HG03060 (cell line): ENCODE measurements around the gene FSTL4.

Experiments used
- ATAC-seq: cut with Tn5 transposase; IDR thresholded peaks from one replicate; pipeline ENCODE4 v1.9.1; 2021; ENCODE audit warnings: low read depth, moderate number of reproducible peaks; ENCODE audit not compliant: unreplicated experiment

FSTL4 gene

GRCh38 chr5:133612249-133612860 is at the start of gene FSTL4:
FSTL4 (minus strand) TSS chr5:133612541.
- no peak for ATAC-seq

- no peak for ATAC-seq
These were observed 49.0 kb upstream of the FSTL4 start for GRCh38 chr5:133661389-133661788.

GRCh38 chr5:133658327-133658726 is 46.0 kb upstream of the FSTL4 start:
- ATAC-seq, result no peak

DNA sequence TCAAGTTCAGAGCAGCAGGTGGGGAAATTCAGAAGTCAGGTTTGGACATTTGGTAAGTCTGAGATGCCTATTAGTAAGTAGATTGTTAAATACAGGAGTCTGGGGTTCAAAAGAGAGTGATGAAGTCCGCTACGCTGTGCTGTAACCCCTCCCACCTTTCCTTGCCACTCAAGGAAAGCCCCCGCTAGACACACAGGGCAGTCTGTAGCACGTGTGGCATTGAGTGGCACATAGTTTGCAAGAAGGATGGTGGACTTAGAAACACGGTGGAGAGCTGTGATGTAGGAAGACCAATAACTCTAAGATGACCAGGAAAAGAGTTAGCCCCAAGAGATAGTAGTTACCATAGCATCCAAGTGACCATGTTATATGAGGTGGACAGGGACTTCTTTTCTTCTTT is 44.7 kb upstream of the FSTL4 start:
- ATAC-seq, result no peak

- no peak for ATAC-seq
These were observed 43.6 kb upstream of the FSTL4 start for GRCh38 chr5:133655966-133656365.

DNA sequence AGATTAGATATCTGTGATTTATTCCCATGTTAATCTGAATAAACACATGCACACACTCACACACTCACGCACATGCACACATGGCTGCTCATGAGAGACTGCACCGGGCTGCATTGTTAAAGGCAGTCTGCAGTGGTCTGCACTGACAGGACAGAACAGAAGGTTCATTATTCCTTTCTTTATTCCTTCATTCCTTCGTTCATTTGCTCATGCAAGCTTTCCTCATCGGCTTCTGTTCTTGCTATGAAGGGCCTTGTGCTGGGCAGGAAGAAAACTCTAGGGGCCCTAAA is 41.4 kb upstream of the FSTL4 start:
- ATAC-seq, result no peak

DNA sequence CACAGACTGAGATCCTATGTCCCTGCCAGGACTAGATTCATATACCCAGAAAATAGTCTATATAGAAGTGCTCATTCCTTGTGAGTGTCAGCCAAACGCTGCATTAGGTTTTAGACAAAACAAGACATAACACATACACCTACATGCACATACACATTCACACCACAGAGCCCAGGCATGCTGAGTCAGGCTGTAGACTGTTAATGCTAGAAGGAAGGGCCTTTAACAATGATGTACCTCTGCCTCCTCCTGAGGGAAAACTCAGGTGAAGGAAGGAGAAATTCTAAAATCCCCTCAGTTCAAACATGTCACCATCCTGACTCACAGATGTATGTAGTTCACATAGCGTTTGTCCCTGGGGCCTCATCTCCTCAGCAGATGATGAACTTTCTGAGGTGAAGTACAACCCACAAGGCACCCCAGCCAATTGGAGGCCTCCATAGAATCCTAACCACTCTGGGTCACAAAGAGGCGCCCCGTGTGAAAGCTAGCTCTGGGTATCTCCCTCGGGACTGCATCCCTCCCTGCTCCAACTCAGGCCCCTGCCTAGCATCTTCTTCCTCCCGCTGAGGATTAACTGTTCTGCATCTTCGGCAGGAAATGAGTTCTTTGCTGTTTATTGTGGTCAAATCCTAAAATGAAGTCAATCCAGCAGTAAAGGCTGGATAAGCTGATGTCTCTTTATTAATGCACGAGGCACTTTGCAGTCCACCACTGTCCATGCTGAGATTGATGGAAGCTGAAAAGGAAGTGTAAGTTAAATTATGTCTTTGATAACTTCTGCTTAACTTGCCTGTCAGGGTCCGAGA is 40.8 kb upstream of the FSTL4 start:
- ATAC-seq, result no peak

- ATAC-seq, result no peak
These were observed 31.9 kb upstream of the FSTL4 start for GRCh38 chr5:133644000-133644865.

DNA sequence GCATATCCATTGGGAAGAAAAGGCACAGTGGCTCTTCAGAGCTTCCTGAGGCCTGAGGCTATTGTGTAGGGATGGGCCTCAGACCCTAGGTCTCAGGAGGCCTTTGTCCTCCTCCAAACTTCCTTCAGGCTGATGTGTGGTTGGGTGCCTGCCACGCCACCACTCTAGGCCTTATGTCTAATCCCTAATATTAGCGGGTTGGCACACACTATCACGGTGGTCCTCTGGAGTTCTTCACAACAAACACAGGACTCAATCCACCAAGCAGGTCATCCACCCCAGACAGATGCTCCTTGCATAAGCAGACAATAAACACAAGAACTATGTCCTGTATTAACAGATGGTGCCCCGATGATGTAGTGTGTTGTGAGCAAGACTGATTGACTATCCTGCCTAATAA is 31.0 kb upstream of the FSTL4 start:
- no peak for ATAC-seq

GRCh38 chr5:133642153-133642722 is 29.9 kb upstream of the FSTL4 start:
- ATAC-seq, result no peak

DNA sequence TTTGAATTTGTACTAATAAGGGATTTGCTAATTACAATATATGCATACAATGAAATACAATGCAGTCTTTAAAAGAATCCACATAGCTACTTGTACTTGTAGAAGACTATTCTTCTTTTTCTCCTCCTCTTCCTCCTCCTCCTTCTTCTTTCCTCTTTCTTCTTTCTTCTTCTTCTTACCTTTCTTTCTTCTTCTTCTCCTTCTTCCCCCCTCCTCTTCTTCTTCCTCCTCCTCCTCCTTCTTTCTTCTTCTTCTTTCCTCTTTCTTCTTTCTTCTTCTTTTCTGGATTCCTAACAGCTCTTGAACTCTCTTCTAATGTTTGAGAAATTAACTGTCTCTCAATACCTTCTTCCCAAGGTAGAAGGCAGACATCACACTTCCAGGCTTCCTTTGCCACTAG is 29.3 kb upstream of the FSTL4 start:
- no peak for ATAC-seq

DNA sequence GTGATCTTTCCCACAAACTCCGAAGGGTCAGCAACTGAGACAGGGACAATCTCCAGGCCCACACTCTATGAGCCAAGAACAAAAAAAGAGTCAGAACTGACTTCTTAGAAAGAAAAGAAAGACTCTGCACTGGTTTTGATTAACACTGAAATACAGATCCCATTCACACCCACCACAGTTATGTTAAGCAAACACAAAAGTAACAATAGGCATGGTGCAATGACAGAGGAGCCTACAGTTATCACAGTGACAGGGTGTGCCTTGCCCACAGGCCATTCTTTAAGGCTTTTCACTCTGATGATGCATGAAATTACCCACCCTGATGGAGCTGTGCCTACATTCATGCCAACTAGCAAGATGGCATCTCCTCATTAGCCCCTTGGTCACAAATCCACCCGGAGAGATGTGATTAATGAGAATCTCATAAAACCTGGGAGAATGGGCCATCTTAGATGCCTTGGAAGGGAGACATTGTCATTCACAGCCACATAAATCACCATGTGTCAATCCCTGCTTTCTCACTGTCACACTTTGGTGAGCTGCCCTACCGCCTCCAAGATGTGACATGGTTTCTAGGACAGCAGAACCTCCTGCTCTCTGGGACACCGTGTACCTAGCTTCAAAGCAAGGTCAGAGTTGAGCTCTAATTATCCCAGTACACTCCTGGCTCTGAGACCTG is 27.6 kb upstream of the FSTL4 start:
- ATAC-seq, result no peak

DNA sequence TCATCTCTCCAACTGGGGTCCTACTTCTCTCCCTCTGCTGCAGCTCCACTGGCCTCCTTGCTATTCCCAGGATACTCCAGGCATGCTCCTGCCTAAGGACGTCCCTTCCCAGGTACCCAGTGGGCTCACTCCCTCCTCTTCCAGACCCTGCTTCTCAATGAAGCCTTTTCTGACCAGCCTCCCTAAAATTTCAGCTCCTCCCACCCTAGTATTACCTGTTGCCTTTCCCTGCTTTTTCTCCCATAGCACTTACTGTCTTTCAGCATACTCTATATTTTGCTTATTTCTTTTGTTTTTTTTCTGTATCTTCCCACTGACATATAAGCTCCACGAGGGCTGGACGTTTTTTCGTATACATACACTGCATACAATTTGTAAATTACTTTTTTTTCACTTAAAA is 26.1 kb upstream of the FSTL4 start:
- ATAC-seq, result no peak

DNA sequence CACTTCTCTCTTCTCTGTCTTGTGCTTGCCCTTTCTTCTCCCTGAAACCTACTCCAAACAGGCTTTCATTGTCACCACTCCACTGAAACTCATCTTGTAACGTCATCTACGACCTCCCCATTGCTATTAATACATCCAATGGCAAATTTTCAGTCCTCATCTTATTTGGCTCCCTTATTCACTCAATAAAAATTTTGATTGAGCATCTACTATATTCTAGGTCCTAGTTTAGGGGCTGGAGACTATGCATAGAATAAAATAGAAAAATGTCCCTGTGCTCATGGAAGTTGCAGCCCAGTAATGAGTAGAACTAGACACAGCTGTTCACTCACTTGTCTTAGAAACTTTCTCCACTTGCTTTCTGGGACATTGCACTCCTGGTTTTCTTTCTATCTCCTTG is 24.9 kb upstream of the FSTL4 start:
- no peak for ATAC-seq

DNA sequence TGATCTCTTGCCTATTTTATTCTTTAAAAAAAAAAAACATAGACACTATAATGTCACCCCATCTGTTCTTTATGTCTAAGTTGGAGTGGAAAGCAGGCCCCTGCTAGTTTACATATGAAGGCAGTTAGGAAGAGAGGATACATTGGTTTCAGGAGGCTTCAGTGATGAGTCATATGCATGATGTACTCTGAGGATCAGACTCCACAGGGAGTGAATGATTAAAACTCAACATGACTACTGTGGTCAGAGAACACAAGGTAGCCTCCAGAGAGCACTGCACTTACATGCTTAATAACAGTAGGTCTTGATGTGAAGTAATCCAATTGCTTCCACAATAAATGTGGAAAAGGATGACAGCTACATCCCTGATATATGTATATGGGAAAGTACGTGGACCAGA is 22.7 kb upstream of the FSTL4 start:
- no peak for ATAC-seq

DNA sequence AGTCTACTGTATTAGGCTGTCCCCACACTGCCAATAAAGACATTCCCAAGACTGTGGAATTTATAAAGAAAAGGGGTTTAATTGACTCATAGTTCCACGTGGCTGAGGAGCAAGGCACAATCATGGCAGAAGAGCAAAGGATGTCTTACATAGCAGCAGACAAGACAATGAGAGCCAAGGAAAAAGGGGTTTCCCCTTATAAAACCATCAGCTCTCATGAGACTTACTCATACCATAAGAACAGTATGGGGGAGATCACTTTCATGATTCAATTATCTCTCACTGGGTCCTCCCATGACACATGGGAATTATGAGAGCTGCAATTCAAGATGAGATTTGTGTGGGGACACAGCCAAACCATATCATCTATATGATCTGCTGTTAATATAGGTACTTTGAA is 14.8 kb upstream of the FSTL4 start:
- ATAC-seq, result no peak

- ATAC-seq, result no peak
These were observed 12.0 kb upstream of the FSTL4 start for GRCh38 chr5:133624316-133624715.

- no peak for ATAC-seq
These were observed 5.8 kb upstream of the FSTL4 start for GRCh38 chr5:133618141-133618540.

GRCh38 chr5:133613743-133614142 is 1.4 kb upstream of the FSTL4 start:
- ATAC-seq, result no peak

- no peak for ATAC-seq
These were observed 843 bp upstream of the FSTL4 start for GRCh38 chr5:133613184-133613583.
